ENCODE results near the gene KMO. TPM values are rescaled to one million over a fixed set of nuclear protein-coding genes. Genes with fewer than 3 reads are reported as not detected.

KMO gene
- total RNA-seq, 1 donor from 2014 or later = 4.7 TPM

- peaks cover 0 to 9% of the 10 kb centered on the region in 2 donors for H3K36me3 ChIP-seq
- peak overlapping the region; percentile 81 for H3K27ac ChIP-seq
- DNase-seq (ENCODE audit: extremely low spot score in 2 of 2) = no peak
- TF ChIP-seq POLR2A (IDR thresholded peaks at IDR 0.05) (no peak), POLR2AphosphoS5 (IDR thresholded peaks at IDR 0.05; ENCODE audit: insufficient read depth in 1 of 2, low read depth in 1 of 2) (no peak)
- TF ChIP-seq, protein P1, sequence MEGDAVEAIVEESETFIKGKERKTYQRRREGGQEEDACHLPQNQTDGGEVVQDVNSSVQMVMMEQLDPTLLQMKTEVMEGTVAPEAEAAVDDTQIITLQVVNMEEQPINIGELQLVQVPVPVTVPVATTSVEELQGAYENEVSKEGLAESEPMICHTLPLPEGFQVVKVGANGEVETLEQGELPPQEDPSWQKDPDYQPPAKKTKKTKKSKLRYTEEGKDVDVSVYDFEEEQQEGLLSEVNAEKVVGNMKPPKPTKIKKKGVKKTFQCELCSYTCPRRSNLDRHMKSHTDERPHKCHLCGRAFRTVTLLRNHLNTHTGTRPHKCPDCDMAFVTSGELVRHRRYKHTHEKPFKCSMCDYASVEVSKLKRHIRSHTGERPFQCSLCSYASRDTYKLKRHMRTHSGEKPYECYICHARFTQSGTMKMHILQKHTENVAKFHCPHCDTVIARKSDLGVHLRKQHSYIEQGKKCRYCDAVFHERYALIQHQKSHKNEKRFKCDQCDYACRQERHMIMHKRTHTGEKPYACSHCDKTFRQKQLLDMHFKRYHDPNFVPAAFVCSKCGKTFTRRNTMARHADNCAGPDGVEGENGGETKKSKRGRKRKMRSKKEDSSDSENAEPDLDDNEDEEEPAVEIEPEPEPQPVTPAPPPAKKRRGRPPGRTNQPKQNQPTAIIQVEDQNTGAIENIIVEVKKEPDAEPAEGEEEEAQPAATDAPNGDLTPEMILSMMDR (IDR thresholded peaks at IDR 0.05) = no peak
- no peaks in the 10 kb centered on the region for H3K27me3 ChIP-seq
- intact Hi-C loops (cut with DNase I) = no loop called here
- no peaks in the 10 kb centered on the region for H3K9me3 ChIP-seq
- peaks cover 29% of the 10 kb centered on the region for H3K4me1 ChIP-seq
- H3K4me3 ChIP-seq = peak overlapping the region; percentile 84 to 97
Observed at GRCh38 chr1:241639623-241640148, 107.5 kb downstream of the KMO start.

DNA sequence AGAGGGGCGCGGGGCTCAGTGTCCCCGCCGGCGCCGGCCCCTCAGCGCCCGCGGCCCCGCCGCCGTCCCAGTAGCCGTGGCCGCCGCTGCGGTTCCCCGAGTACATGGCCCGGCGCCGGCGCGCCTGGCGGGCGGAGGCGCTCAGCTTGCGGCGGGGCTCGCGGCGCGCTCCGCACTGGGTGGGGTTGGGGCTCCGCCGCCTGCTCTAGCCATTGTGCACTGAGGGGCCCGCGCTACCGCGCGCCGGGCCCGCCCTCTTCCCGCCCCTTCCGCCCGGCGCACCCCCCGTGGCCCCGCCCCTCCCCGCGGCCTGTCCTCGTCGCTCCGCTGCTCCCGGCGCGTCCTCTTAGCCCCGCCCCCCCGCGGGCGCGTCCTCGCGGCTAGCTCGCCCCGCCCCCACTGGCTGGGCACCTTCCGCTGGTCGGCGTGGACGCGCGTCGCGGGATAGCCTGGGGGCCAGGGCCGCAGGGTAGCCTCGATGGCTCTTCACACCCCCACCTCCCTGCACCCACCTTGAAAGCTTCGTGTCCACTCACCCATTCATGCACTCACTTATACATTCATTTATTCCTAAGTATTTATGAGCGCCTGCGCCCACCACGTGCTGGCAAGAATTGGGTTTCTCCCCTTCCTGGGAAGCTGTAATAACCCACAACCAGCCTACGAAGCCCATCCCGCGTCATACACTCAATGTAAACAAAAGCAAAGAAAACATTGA is 108.1 kb downstream of the KMO start, which contains the start of the genes CHML and OPN3:
Gene CHML (minus strand): TSS at position 221 of the 718 bp plus-strand sequence. CDS start 4,603 bp downstream, outside the sequence.
Gene OPN3 (minus strand): TSS at position 221 of the 718 bp plus-strand sequence. CDS start 115 bp downstream, at position 106.
- no peak for DNase-seq (ENCODE audit: extremely low spot score in 2 of 2)
- Histone ChIP-seq H3K4me1 (peaks cover 29% of the 10 kb centered on the region), H3K4me3 (peak within 1 kb of the TSS; percentile 84 to 97), H3K27me3 (no peaks in the 10 kb centered on the region), H3K9me3 (no peaks in the 10 kb centered on the region), H3K27ac (peak within 1 kb of the TSS; percentile 81), H3K36me3 (peaks cover 0 to 4% of the 10 kb centered on the region in 2 donors)
- TF ChIP-seq POLR2AphosphoS5 (IDR thresholded peaks at IDR 0.05; ENCODE audit: insufficient read depth in 1 of 2, low read depth in 1 of 2) (no peak), POLR2A (IDR thresholded peaks at IDR 0.05) (peak; percentile 31 to 74)
- intact Hi-C loops (cut with DNase I) = no loop called here

DNA sequence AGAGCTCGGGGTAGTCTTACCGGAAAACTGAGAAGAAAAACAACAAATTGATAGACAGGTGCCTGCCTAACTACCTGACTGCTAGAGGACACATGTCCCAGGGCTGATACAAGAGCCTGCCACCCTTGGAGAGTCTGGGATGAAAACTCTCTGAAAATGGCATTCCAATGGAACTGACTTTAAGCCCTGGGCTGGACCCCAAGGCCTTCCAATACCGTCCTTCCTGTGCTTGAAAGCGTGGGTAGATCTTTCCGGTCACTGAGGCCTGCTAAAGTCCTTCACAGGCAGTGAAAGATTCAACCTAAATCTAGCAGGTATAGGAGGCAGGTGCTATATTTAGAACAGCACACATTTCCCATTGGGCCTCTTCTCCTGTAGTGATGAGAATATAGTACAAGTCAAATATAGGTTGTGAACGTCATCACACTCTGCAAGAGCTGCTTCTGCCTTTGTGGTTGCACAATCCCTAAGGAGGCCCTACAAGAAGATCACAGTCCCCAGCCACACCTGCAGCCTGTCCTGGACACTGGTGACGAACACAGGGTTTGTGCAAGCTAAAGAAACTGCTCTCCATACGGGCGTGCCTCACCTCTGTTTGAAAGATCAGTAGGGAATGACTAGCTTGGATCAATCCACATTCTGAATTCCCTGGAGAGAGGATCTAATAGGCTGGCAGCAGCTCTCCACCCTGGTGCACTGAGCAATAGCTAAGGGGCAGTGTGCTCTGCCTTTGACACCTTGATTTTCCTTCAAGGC is 108.9 kb downstream of the KMO start:
- DNase-seq (ENCODE audit: extremely low spot score in 2 of 2) = no peak
- no peaks in the 10 kb centered on the region for H3K27me3 ChIP-seq
- H3K27ac ChIP-seq = peak overlapping the region; percentile 57
- TF ChIP-seq POLR2AphosphoS5 (IDR thresholded peaks at IDR 0.05; ENCODE audit: insufficient read depth in 1 of 2, low read depth in 1 of 2) = peak in 1 of 2 donors; percentile 8
- TF ChIP-seq, protein P1 (IDR thresholded peaks at IDR 0.05) = no peak
- H3K9me3 ChIP-seq = no peaks in the 10 kb centered on the region
- H3K4me1 ChIP-seq = peaks cover 29% of the 10 kb centered on the region
- intact Hi-C loops (cut with DNase I) = no loop called here
- H3K4me3 ChIP-seq = peak overlapping the region in 1 of 2 donors; percentile 97
- no peaks in the 10 kb centered on the region for H3K36me3 ChIP-seq

GRCh38 chr1:241641773-241642592 is 109.8 kb downstream of the KMO start:
- Histone ChIP-seq H3K27me3 (no peaks in the 10 kb centered on the region), H3K27ac (no peak overlapping the region), H3K4me1 (peaks cover 22% of the 10 kb centered on the region), H3K36me3 (no peaks in the 10 kb centered on the region), H3K9me3 (no peaks in the 10 kb centered on the region), H3K4me3 (no peak overlapping the region)
- no peak for DNase-seq (ENCODE audit: extremely low spot score in 2 of 2)
- intact Hi-C loops (cut with DNase I) = no loop called here
- TF ChIP-seq POLR2AphosphoS5 (IDR thresholded peaks at IDR 0.05; ENCODE audit: insufficient read depth in 1 of 2, low read depth in 1 of 2) (no peak), POLR2A (IDR thresholded peaks at IDR 0.05) (no peak)
- TF ChIP-seq, protein P1 (IDR thresholded peaks at IDR 0.05) = no peak

DNA sequence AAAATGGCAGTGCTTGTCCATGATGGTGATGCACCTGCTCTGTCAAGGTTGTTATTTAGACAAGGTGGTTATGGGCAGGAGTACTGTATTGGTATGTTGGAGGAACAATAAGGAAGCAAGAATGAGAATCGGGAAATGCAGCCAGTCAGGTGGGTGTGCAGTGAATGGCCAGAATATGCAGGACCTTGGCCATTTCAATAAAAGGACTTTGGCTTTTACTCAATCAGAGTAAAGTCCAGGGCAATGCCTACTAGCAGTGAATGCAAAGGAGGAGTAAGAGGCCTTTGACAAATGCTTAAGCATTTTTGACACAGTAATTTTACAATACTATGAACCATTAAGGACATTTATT is 110.4 kb downstream of the KMO start:
- TF ChIP-seq POLR2A (IDR thresholded peaks at IDR 0.05) (no peak), POLR2AphosphoS5 (IDR thresholded peaks at IDR 0.05; ENCODE audit: insufficient read depth in 1 of 2, low read depth in 1 of 2) (no peak)
- TF ChIP-seq, protein P1 (IDR thresholded peaks at IDR 0.05) = no peak
- H3K27me3 ChIP-seq = no peaks in the 10 kb centered on the region
- no peaks in the 10 kb centered on the region for H3K9me3 ChIP-seq
- no peak overlapping the region for H3K27ac ChIP-seq
- H3K36me3 ChIP-seq = no peaks in the 10 kb centered on the region
- DNase-seq (ENCODE audit: extremely low spot score in 2 of 2) = no peak
- H3K4me3 ChIP-seq = no peak overlapping the region
- H3K4me1 ChIP-seq = peaks cover 21% of the 10 kb centered on the region
- intact Hi-C loops (cut with DNase I) = no loop called here
